Vagina (tissue), 2 donors: ENCODE data around the gene SHLD1. TPM values are rescaled to one million over a fixed set of nuclear protein-coding genes. Genes with fewer than 3 reads are reported as not detected.

ENCODE experiments used
- DNase-seq, 2 donors: peaks; one replicate each; pipeline ENCODE4 v3.0.0-alpha.2; 2017; ENCODE audit errors: extremely low spot score in 2 of 2
- H3K27ac ChIP-seq: fragments of 200-600 bp; sonication (generic); one replicate; pipeline ENCODE4 v1.5.1; 2019
- H3K27me3 ChIP-seq: fragments of 200-600 bp; sonication (generic); one replicate; pipeline ENCODE4 v1.5.1; 2019
- H3K36me3 ChIP-seq, 2 donors: fragments of 200-600 bp; sonication (generic); one replicate each; pipeline ENCODE4 v1.5.1; 2017 to 2019
- H3K4me1 ChIP-seq: fragments of 200-600 bp; sonication (generic); one replicate; pipeline ENCODE4 v1.5.1; 2019
- H3K4me3 ChIP-seq, 2 donors: fragments of 200-600 bp; sonication (generic); 1 replicate in 1 of 2; 2 replicates in 1 of 2; pipeline ENCODE4 v1.5.1; 2016 to 2019
- H3K9me3 ChIP-seq: fragments of 200-600 bp; sonication (generic); one replicate; pipeline ENCODE4 v1.5.1; 2019
- CTCF ChIP-seq, 3 experiments: fragments of 450-650 bp in 2 of 3; fragments of 200-600 bp in 1 of 3; sonication (generic) in 1 of 3; IDR thresholded peaks; one replicate each; pipeline ENCODE4 v1.5.1; 2017 to 2019; ENCODE audit warnings: antibody characterized with exemption in 3 of 3, mild to moderate bottlenecking in 2 of 3, moderate library complexity in 2 of 3
- POLR2A ChIP-seq, 2 donors: fragments of 450-650 bp; IDR thresholded peaks; one replicate each; pipeline ENCODE4 v1.6.1; 2017; ENCODE audit warnings: antibody characterized with exemption in 2 of 2, mild to moderate bottlenecking in 2 of 2, moderate library complexity in 2 of 2
- POLR2AphosphoS5 ChIP-seq, 2 donors: sonication (generic); formaldehyde crosslinking; IDR thresholded peaks; one replicate each; pipeline ENCODE4 v1.9.0; 2017; ENCODE audit warnings: antibody characterized with exemption in 2 of 2, mild to moderate bottlenecking in 2 of 2, low read depth in 1 of 2; ENCODE audit not compliant: insufficient read depth in 1 of 2
- intact Hi-C: fragments of 100-400 bp; cut with DNase I; formaldehyde crosslinking; loops from one replicate; pipeline ENCODE4 v1.15.1; 2023
- total RNA-seq: library from RNA; depleted of rRNA; stranded (reverse); fragments of >200 nt; gene quantifications from one replicate; pipeline ENCODE4 v1.2.3, GENCODE V29; 2016

The SHLD1 gene
- total RNA-seq, 1 donor from 2014 or later, result 0.98 TPM

- H3K4me1 ChIP-seq, result peaks cover 13% of the 10 kb centered on the region
- H3K27ac ChIP-seq, result no peak overlapping the region
- no peak for TF ChIP-seq POLR2A (IDR thresholded peaks at IDR 0.05)
- DNase-seq, result no peak
- H3K4me3 ChIP-seq, result no peak overlapping the region
- H3K27me3 ChIP-seq, result no peaks in the 10 kb centered on the region
- no peaks in the 10 kb centered on the region for H3K9me3 ChIP-seq
- H3K36me3 ChIP-seq, result no peaks in the 10 kb centered on the region
- intact Hi-C loops, result no loop called here
These were observed 81.5 kb downstream of the SHLD1 start for GRCh38 chr20:5831539-5832237.

GRCh38 chr20:5833309-5833941, 83.2 kb downstream of the SHLD1 start:
- TF ChIP-seq CTCF (IDR thresholded peaks at IDR 0.05) (no peak), POLR2AphosphoS5 (IDR thresholded peaks at IDR 0.05; ENCODE audit: insufficient read depth in 1 of 2, low read depth in 1 of 2) (no peak), POLR2A (IDR thresholded peaks at IDR 0.05) (no peak)
- intact Hi-C loops, result no loop called here
- Histone ChIP-seq H3K4me3 (no peak overlapping the region), H3K27me3 (no peaks in the 10 kb centered on the region), H3K4me1 (peaks cover 13% of the 10 kb centered on the region), H3K36me3 (no peaks in the 10 kb centered on the region), H3K9me3 (no peaks in the 10 kb centered on the region), H3K27ac (no peak overlapping the region)
- DNase-seq, result no peak

- no peaks in the 10 kb centered on the region for H3K36me3 ChIP-seq
- no peaks in the 10 kb centered on the region for H3K9me3 ChIP-seq
- intact Hi-C loops, result no loop called here
- H3K27ac ChIP-seq, result no peak overlapping the region
- DNase-seq, result no peak
- no peak overlapping the region for H3K4me3 ChIP-seq
- no peak for TF ChIP-seq POLR2A (IDR thresholded peaks at IDR 0.05)
- no peak for TF ChIP-seq CTCF (IDR thresholded peaks at IDR 0.05)
- TF ChIP-seq POLR2AphosphoS5 (IDR thresholded peaks at IDR 0.05; ENCODE audit: insufficient read depth in 1 of 2, low read depth in 1 of 2), result no peak
- H3K4me1 ChIP-seq, result peaks cover 13% of the 10 kb centered on the region
- H3K27me3 ChIP-seq, result no peaks in the 10 kb centered on the region
These were observed 84.3 kb downstream of the SHLD1 start for GRCh38 chr20:5834436-5835005.

- no peak for TF ChIP-seq POLR2A (IDR thresholded peaks at IDR 0.05)
- no peak for TF ChIP-seq CTCF (IDR thresholded peaks at IDR 0.05)
- no peak for TF ChIP-seq POLR2AphosphoS5 (IDR thresholded peaks at IDR 0.05; ENCODE audit: insufficient read depth in 1 of 2, low read depth in 1 of 2)
- Histone ChIP-seq H3K27me3 (no peaks in the 10 kb centered on the region), H3K9me3 (no peaks in the 10 kb centered on the region), H3K36me3 (no peaks in the 10 kb centered on the region), H3K27ac (no peak overlapping the region), H3K4me1 (peaks cover 13% of the 10 kb centered on the region), H3K4me3 (no peak overlapping the region)
- intact Hi-C loops, result no loop called here
- DNase-seq, result no peak
These were observed 85.2 kb downstream of the SHLD1 start for GRCh38 chr20:5835321-5835821.

GRCh38 chr20:5835871-5836270, 85.7 kb downstream of the SHLD1 start:
- no peak overlapping the region for H3K27ac ChIP-seq
- DNase-seq, result no peak
- no peak for TF ChIP-seq CTCF (IDR thresholded peaks at IDR 0.05)
- no peak for TF ChIP-seq POLR2AphosphoS5 (IDR thresholded peaks at IDR 0.05; ENCODE audit: insufficient read depth in 1 of 2, low read depth in 1 of 2)
- TF ChIP-seq POLR2A (IDR thresholded peaks at IDR 0.05), result no peak

More at GRCh38 chr20:5835871-5836270, 85.7 kb downstream of the SHLD1 start:
- no peak overlapping the region for H3K4me3 ChIP-seq
- peaks cover 13% of the 10 kb centered on the region for H3K4me1 ChIP-seq
- H3K27me3 ChIP-seq, result no peaks in the 10 kb centered on the region
- intact Hi-C loops, result no loop called here
- H3K36me3 ChIP-seq, result no peaks in the 10 kb centered on the region
- H3K9me3 ChIP-seq, result no peaks in the 10 kb centered on the region
